Measurements from ENCODE around the gene MCAM.

DNA sequence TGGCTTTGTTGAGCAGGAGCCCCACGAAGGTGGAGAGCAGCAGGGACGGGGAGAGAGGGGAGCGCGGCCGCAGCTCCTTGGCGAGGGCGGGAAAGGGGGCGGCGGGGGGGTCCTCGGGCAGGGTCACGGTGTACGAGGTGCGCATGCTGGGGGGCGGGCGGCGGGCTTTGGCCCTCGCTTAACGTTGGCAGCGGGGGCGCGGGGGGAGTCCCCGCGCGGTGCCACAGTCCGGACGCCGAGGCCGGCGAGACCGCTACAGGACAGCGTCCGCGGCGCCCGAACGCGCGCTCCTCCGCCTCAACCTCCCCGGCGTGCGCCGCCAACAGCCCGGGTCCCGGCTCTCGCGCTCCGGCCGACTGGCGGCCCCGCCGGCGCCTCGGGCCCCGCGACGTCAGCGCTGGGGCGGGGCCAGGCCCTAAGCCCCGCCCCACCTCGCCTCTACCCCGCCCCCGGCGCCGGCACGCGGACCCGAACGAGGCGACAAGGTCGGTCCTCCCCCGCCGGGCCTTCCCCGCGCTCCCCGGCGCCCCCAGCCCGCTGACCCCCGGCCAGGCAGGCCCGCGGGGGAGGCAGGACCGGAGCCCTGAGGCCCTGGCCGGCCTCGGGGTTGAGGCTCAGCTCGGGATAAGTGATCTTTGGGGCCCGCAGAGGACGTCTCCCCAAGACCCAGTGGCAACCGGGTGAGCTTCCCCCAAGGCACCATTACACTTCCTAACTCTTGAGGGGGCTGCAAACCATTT lies 47.1 kb upstream of the MCAM start:
- TF ChIP-seq, protein P1, sequence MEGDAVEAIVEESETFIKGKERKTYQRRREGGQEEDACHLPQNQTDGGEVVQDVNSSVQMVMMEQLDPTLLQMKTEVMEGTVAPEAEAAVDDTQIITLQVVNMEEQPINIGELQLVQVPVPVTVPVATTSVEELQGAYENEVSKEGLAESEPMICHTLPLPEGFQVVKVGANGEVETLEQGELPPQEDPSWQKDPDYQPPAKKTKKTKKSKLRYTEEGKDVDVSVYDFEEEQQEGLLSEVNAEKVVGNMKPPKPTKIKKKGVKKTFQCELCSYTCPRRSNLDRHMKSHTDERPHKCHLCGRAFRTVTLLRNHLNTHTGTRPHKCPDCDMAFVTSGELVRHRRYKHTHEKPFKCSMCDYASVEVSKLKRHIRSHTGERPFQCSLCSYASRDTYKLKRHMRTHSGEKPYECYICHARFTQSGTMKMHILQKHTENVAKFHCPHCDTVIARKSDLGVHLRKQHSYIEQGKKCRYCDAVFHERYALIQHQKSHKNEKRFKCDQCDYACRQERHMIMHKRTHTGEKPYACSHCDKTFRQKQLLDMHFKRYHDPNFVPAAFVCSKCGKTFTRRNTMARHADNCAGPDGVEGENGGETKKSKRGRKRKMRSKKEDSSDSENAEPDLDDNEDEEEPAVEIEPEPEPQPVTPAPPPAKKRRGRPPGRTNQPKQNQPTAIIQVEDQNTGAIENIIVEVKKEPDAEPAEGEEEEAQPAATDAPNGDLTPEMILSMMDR (conservative IDR thresholded peaks at IDR 0.05; ENCODE audit: low read depth, low read length) = no peak
- TF ChIP-seq EZH2 (IDR thresholded peaks at IDR 0.05; ENCODE audit: low read length, unreplicated experiment) (no peak), EZH2phosphoT487 (IDR thresholded peaks at IDR 0.05; ENCODE audit: borderline replicate concordance, low read length) (no peak)
